H1 (cell line): ENCODE measurements around the gene GALR2. TPM values are rescaled to one million over a fixed set of nuclear protein-coding genes. Genes with fewer than 3 reads are reported as not detected.

Experiments used
- CTCF ChIA-PET: fragments of 300-600 bp; sonication (Branson Sonifier 250); formaldehyde crosslinking; loops from one replicate; lab custom pipeline; 2021; ENCODE audit not compliant: partially characterized antibody; lab: Charles Lee
- POLR2A ChIA-PET: fragments of 300-600 bp; sonication (Branson Sonifier 250); formaldehyde crosslinking; loops from one replicate; lab custom pipeline; 2021; ENCODE audit warnings: inconsistent platforms; ENCODE audit not compliant: partially characterized antibody; lab: Charles Lee
- DNase-seq, 2 experiments: peaks; one replicate each; pipeline versions ENCODE4 v3.0.0 to v3.0.0-alpha.2; 2010 to 2022; ENCODE audit warnings: low spot score in 2 of 2, low read depth in 1 of 2, mixed read lengths in 1 of 2
- FAIRE-seq: peaks from 2 replicates; lab custom pipeline; 2011; peaks lifted over from hg19 to GRCh38; lab: Jason Lieb, UNC
- H2AFZ ChIP-seq: 2 replicates; pipeline ENCODE4 v1.8.1; 2012; ENCODE audit warnings: low read length, inconsistent platforms
- H2AK5ac ChIP-seq: 2 replicates; pipeline ENCODE4 v1.6.1; 2013; ENCODE audit warnings: low read depth, low read length
- H2BK120ac ChIP-seq: replicated peaks from 2 replicates; pipeline ENCODE3; 2013; ENCODE audit warnings: low read depth, low read length, inconsistent platforms
- H2BK12ac ChIP-seq: 2 replicates; pipeline ENCODE4 v1.6.1; 2013; ENCODE audit warnings: low read depth, low read length
- H2BK15ac ChIP-seq: 2 replicates; pipeline ENCODE4 v1.6.1; 2013; ENCODE audit warnings: low read length
- H2BK20ac ChIP-seq: 2 replicates; pipeline ENCODE4 v1.6.1; 2013; ENCODE audit warnings: low read length
- H2BK5ac ChIP-seq: 2 replicates; pipeline ENCODE4 v1.6.1; 2013; ENCODE audit warnings: low read depth, low read length
- H3K14ac ChIP-seq: 2 replicates; pipeline ENCODE4 v1.6.1; 2013; ENCODE audit warnings: inconsistent platforms; ENCODE audit not compliant: insufficient read length
- H3K18ac ChIP-seq: 2 replicates; pipeline ENCODE4 v1.6.1; 2013; ENCODE audit warnings: low read length; ENCODE audit errors: extremely low read depth
- H3K23ac ChIP-seq: 2 replicates; pipeline ENCODE4 v1.6.1; 2013; ENCODE audit warnings: inconsistent platforms; ENCODE audit not compliant: insufficient read length
- H3K23me2 ChIP-seq: 2 replicates; pipeline ENCODE4 v1.6.1; 2013; ENCODE audit warnings: low read depth, low read length
- H3K27ac ChIP-seq: 2 replicates; pipeline ENCODE4 v1.6.1; 2011; ENCODE audit warnings: low read depth, low read length, inconsistent platforms
- H3K27me3 ChIP-seq, 4 experiments: replicated peaks in 1 of 4; 1 replicate in 1 of 4; 2 replicates in 3 of 4; pipeline versions ENCODE4 v1.6.1 to v1.8.1; 2011 to 2013; ENCODE audit warnings: low read length in 3 of 4, mild to moderate bottlenecking in 3 of 4, inconsistent platforms in 2 of 4, mixed read lengths in 2 of 4, moderate library complexity in 1 of 4; ENCODE audit not compliant: control insufficient read depth in 3 of 4, insufficient read depth in 3 of 4; ENCODE audit errors: extremely low read depth in 1 of 4
- H3K36me3 ChIP-seq, 4 experiments: 2 replicates each; pipeline versions ENCODE4 v1.6.1 to v1.8.1; 2011 to 2013; ENCODE audit warnings: mild to moderate bottlenecking in 4 of 4, low read length in 3 of 4, moderate library complexity in 2 of 4, control low read depth in 1 of 4, inconsistent platforms in 1 of 4; ENCODE audit not compliant: insufficient read depth in 4 of 4, control insufficient read depth in 2 of 4
- H3K4ac ChIP-seq: replicated peaks from 2 replicates; pipeline ENCODE3; 2013; ENCODE audit warnings: low read length, low read depth, mixed read lengths, inconsistent platforms; ENCODE audit not compliant: insufficient read length
- H3K4me1 ChIP-seq, 4 experiments: replicated peaks in 1 of 4; 1 replicate in 1 of 4; 2 replicates in 3 of 4; pipeline versions ENCODE4 v1.6.1 to v1.8.1; 2011 to 2013; ENCODE audit warnings: low read length in 3 of 4, inconsistent platforms in 2 of 4, mixed read lengths in 1 of 4; ENCODE audit not compliant: insufficient read depth in 4 of 4, control insufficient read depth in 3 of 4
- H3K4me2 ChIP-seq, 2 experiments: 2 replicates each; pipeline versions ENCODE4 v1.6.1 to v1.8.1; 2011 to 2013; ENCODE audit warnings: low read depth in 2 of 2, low read length in 2 of 2, control low read depth in 1 of 2, inconsistent platforms in 1 of 2, mild to moderate bottlenecking in 1 of 2; ENCODE audit not compliant: insufficient read depth in 1 of 2
- H3K4me3 ChIP-seq, 4 experiments: fragments of 200-600, 300-600 bp in 1 of 4; sonication (generic), shearing (Covaris generic), sonication (Bioruptor Twin) in 1 of 4; 2 replicates each; pipeline versions ENCODE4 v1.5.1 to v1.8.1; 2011 to 2016; ENCODE audit warnings: low read length in 4 of 4, low read depth in 3 of 4, control low read depth in 2 of 4, inconsistent platforms in 2 of 4, mild to moderate bottlenecking in 2 of 4, mixed read lengths in 1 of 4, moderate library complexity in 1 of 4; ENCODE audit not compliant: insufficient read depth in 2 of 4; ENCODE audit errors: extremely low read depth in 1 of 4
- H3K56ac ChIP-seq: replicated peaks from 2 replicates; pipeline ENCODE3; 2013; ENCODE audit warnings: low read depth, mild to moderate bottlenecking, mixed read lengths, low read length, inconsistent platforms; ENCODE audit not compliant: insufficient read length
- H3K79me1 ChIP-seq: 2 replicates; pipeline ENCODE4 v1.6.1; 2013; ENCODE audit warnings: low read depth, low read length, control low read depth
- H3K79me2 ChIP-seq, 2 experiments: 2 replicates each; pipeline versions ENCODE4 v1.6.1 to v1.8.1; 2012 to 2013; ENCODE audit warnings: low read length in 2 of 2, mild to moderate bottlenecking in 2 of 2, inconsistent platforms in 1 of 2; ENCODE audit not compliant: insufficient read depth in 2 of 2, control insufficient read depth in 1 of 2
- H3K9ac ChIP-seq, 4 experiments: replicated peaks in 1 of 4; 1 replicate in 1 of 4; 2 replicates in 3 of 4; pipeline versions ENCODE4 v1.6.1 to v1.8.1; 2011 to 2013; ENCODE audit warnings: low read depth in 3 of 4, low read length in 3 of 4, control low read depth in 2 of 4, mild to moderate bottlenecking in 2 of 4, moderate library complexity in 2 of 4, inconsistent platforms in 1 of 4; ENCODE audit errors: extremely low read depth in 1 of 4
- H3K9me3 ChIP-seq, 2 experiments: 2 replicates each; pipeline versions ENCODE4 v1.6.1 to v1.8.1; 2012 to 2013; ENCODE audit warnings: mild to moderate bottlenecking in 2 of 2, moderate library complexity in 2 of 2, control low read depth in 1 of 2, inconsistent platforms in 1 of 2, low read depth in 1 of 2, low read length in 1 of 2, mixed read lengths in 1 of 2; ENCODE audit not compliant: insufficient read depth in 2 of 2
- H4K20me1 ChIP-seq, 2 experiments: replicated peaks in 1 of 2; 2 replicates each; pipeline versions ENCODE3 to v1.8.1; 2011 to 2013; ENCODE audit warnings: inconsistent platforms in 2 of 2, low read length in 2 of 2, mild to moderate bottlenecking in 1 of 2; ENCODE audit not compliant: insufficient read depth in 2 of 2, control insufficient read depth in 1 of 2
- H4K5ac ChIP-seq: 2 replicates; pipeline ENCODE4 v1.6.1; 2013; ENCODE audit warnings: low read length, low read depth, mixed read lengths, inconsistent platforms; ENCODE audit not compliant: insufficient read length
- H4K8ac ChIP-seq: 2 replicates; pipeline ENCODE4 v1.8.0; 2013; ENCODE audit warnings: mild to moderate bottlenecking, moderate library complexity, low read length, inconsistent platforms; ENCODE audit not compliant: insufficient read depth; ENCODE audit errors: extremely low read depth
- H4K91ac ChIP-seq: replicated peaks from 2 replicates; pipeline ENCODE3; 2013; ENCODE audit warnings: low read length, mixed read lengths, inconsistent platforms; ENCODE audit not compliant: insufficient read length
- BRCA1 ChIP-seq: IDR thresholded peaks from 2 replicates; pipeline ENCODE4 v1.6.1; 2012; ENCODE audit warnings: low read depth, low read length, improper control_type of control experiment
- CBX5 ChIP-seq: fragments of 300-800, 300-1000 bp; sonication (generic); IDR thresholded peaks from 2 replicates; pipeline ENCODE4 v1.7.1; 2016; ENCODE audit warnings: antibody characterized with exemption, low read length, low read depth
- CREB1 ChIP-seq: IDR thresholded peaks from 2 replicates; pipeline ENCODE4 v1.6.1; 2012; ENCODE audit warnings: inconsistent platforms
- CTCF ChIP-seq, 3 experiments: IDR thresholded peaks; 1 replicate in 2 of 3; 2 replicates in 1 of 3; pipeline versions ENCODE4 v1.5.1 to v1.6.1; 2011; ENCODE audit warnings: low read length in 3 of 3, mild to moderate bottlenecking in 3 of 3, inconsistent platforms in 2 of 3, low read depth in 1 of 3, moderate library complexity in 1 of 3; ENCODE audit not compliant: insufficient read depth in 1 of 3; ENCODE audit errors: control extremely low read depth in 1 of 3
- POU5F1 ChIP-seq: IDR thresholded peaks from 2 replicates; pipeline ENCODE4 v1.6.1; 2011; ENCODE audit warnings: low read depth, mild to moderate bottlenecking, low read length, moderate library complexity
- SP1 ChIP-seq: IDR thresholded peaks from 2 replicates; pipeline ENCODE4 v1.6.1; 2011; ENCODE audit warnings: low read depth, low read length
- WGBS, 2 experiments: shearing (Covaris generic) in 1 of 2; methylation state at CpG; one replicate each; pipeline versions ENCODE4 v1.1.6 to v1.1.7; 2013 to 2015; ENCODE audit warnings: low lambda C conversion rate in 2 of 2, mixed read lengths in 2 of 2, inconsistent platforms in 1 of 2, low coverage in 1 of 2, missing lambda C conversion rate in 1 of 2; ENCODE audit not compliant: insufficient replicate concordance in 2 of 2, insufficient coverage in 1 of 2, insufficient read length in 1 of 2; ENCODE audit errors: extremely low coverage in 1 of 2, missing lambda C conversion rate in 1 of 2; 5-methylcytosine and 5-hydroxymethylcytosine counted together
- polyA plus RNA-seq, 7 experiments: library from polyadenylated mRNA; depleted of rRNA in 3 of 7; stranded (reverse) in 5 of 7; unstranded in 2 of 7; fragments of >200 nt in 5 of 7; fragments of 200-250 nt in 2 of 7; gene quantifications; 1 replicate in 5 of 7; 2 replicates in 1 of 7; 4 replicates in 1 of 7; pipeline versions ENCODE4 v1.2.1 to v1.2.3, GENCODE V29; 2011 to 2013; ENCODE audit warnings: missing spikeins in 2 of 7, mixed read lengths in 2 of 7
- total RNA-seq: library from RNA; stranded (reverse); fragmentation: NEBNext Ultra II Directional; extraction: Animal tissue kit (Norgen Biotek cat#: 25700); gene quantifications from 2 replicates; pipeline ENCODE4 v1.2.1, GENCODE V29; 2021

GALR2 gene
- total and polyA plus RNA-seq, 2 of the 8 experiments (the other 6 are each of a cell fraction or from before 2014, with no cell fraction given): 0.86 to 2.2 TPM

- no peaks in the 10 kb centered on the region for H3K4me1 ChIP-seq
- POLR2A ChIA-PET: interaction anchor here (1.2 to 2.2 kb wide), 2 partner anchors 9 to 13 kb away, joined by 4 to 19 read pairs; partner anchors contain the start of gene EXOC7
Measured at GRCh38 chr17:76094046-76094445, 19.5 kb downstream of the GALR2 start.

More at GRCh38 chr17:76094046-76094445, 19.5 kb downstream of the GALR2 start:
- no peak overlapping the region for H3K18ac ChIP-seq
- H4K20me1 ChIP-seq: peaks cover 0 to 3% of the 10 kb centered on the region in 2 experiments
- no peak overlapping the region for H2BK20ac ChIP-seq
- H3K9ac ChIP-seq: no peak overlapping the region; a peak in 1 of 7 replicates
- H3K36me3 ChIP-seq: peaks cover 28 to 66% (median 40%) of the 10 kb centered on the region in 4 experiments; a peak in 7 of 8 replicates
- no peak overlapping the region for H2BK15ac ChIP-seq
- no peak overlapping the region for H2AK5ac ChIP-seq
- no peak overlapping the region for H3K27ac ChIP-seq
- H3K23me2 ChIP-seq: no peaks in the 10 kb centered on the region
- DNase-seq (no peak), FAIRE-seq (no peak)
- H4K5ac ChIP-seq: no peak overlapping the region
- no peaks in the 10 kb centered on the region for H3K79me2 ChIP-seq
- H3K27me3 ChIP-seq: no peaks in the 10 kb centered on the region
- CTCF ChIA-PET: interaction anchor here (0.6 to 3.0 kb wide), 8 partner anchors 9 to 167 kb away, joined by 3 to 11 read pairs (median 4); partner anchors contain the start of genes EXOC7, GALR2 and ZACN
- no peak overlapping the region for H3K4me2 ChIP-seq
- H2BK120ac ChIP-seq: no peak overlapping the region
- H3K14ac ChIP-seq: no peak overlapping the region
- H3K23ac ChIP-seq: no peak overlapping the region
- H2AFZ ChIP-seq: no peak overlapping the region
- H3K4ac ChIP-seq: no peak overlapping the region
- H4K8ac ChIP-seq: no peak overlapping the region
- peaks cover 2% of the 10 kb centered on the region; the same call in 1 of the 2 replicates for H3K79me1 ChIP-seq
- H4K91ac ChIP-seq: no peak overlapping the region
- H2BK12ac ChIP-seq: no peak overlapping the region
- no peak overlapping the region for H3K4me3 ChIP-seq
- no peak for TF ChIP-seq POU5F1
- TF ChIP-seq CBX5: no peak
- TF ChIP-seq SP1: no peak
- TF ChIP-seq BRCA1: no peak
- no peak for TF ChIP-seq CTCF (IDR thresholded peaks at IDR 0.05; ENCODE audit: control extremely low read depth in 1 of 3, insufficient read depth in 1 of 3, low read depth in 1 of 3, low read length in 3 of 3)
- TF ChIP-seq CREB1: no peak
- no peaks in the 10 kb centered on the region for H3K9me3 ChIP-seq
- no peak overlapping the region for H3K56ac ChIP-seq
- no peak overlapping the region for H2BK5ac ChIP-seq
- 98% methylated on average over 11 of the region's 11 CpGs; no CpG with 5 or more reads in 1 of the 2 experiments for WGBS, 2 experiments
